Measurements from ENCODE around the gene PRPF38B.

Gene PRPF38B

GRCh38 chr1:108729481-108729880 lies 37.4 kb downstream of the PRPF38B start:
- TF ChIP-seq, protein P1, sequence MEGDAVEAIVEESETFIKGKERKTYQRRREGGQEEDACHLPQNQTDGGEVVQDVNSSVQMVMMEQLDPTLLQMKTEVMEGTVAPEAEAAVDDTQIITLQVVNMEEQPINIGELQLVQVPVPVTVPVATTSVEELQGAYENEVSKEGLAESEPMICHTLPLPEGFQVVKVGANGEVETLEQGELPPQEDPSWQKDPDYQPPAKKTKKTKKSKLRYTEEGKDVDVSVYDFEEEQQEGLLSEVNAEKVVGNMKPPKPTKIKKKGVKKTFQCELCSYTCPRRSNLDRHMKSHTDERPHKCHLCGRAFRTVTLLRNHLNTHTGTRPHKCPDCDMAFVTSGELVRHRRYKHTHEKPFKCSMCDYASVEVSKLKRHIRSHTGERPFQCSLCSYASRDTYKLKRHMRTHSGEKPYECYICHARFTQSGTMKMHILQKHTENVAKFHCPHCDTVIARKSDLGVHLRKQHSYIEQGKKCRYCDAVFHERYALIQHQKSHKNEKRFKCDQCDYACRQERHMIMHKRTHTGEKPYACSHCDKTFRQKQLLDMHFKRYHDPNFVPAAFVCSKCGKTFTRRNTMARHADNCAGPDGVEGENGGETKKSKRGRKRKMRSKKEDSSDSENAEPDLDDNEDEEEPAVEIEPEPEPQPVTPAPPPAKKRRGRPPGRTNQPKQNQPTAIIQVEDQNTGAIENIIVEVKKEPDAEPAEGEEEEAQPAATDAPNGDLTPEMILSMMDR (IDR thresholded peaks at IDR 0.05; ENCODE audit: borderline replicate concordance, control extremely low read depth, extremely low read depth, insufficient read depth, missing control alignments), result no peak
- no peak for DNase-seq (ENCODE audit: low spot score)
- in situ Hi-C loops (cut with MboI; ENCODE audit: low sequenced_read_pairs, unreplicated experiment), result no loop called here

- in situ Hi-C loops (cut with MboI; ENCODE audit: low sequenced_read_pairs, unreplicated experiment), result no loop called here
- TF ChIP-seq, protein P1 (IDR thresholded peaks at IDR 0.05; ENCODE audit: borderline replicate concordance, control extremely low read depth, extremely low read depth, insufficient read depth, missing control alignments), result no peak
- DNase-seq (ENCODE audit: low spot score), result no peak
Measured at GRCh38 chr1:108732398-108732797, 40.3 kb downstream of the PRPF38B start.

GRCh38 chr1:108734171-108734865 lies 42.2 kb downstream of the PRPF38B start:
- in situ Hi-C loops (cut with MboI; ENCODE audit: low sequenced_read_pairs, unreplicated experiment), result no loop called here
- TF ChIP-seq, protein P1 (IDR thresholded peaks at IDR 0.05; ENCODE audit: borderline replicate concordance, control extremely low read depth, extremely low read depth, insufficient read depth, missing control alignments), result no peak

DNA sequence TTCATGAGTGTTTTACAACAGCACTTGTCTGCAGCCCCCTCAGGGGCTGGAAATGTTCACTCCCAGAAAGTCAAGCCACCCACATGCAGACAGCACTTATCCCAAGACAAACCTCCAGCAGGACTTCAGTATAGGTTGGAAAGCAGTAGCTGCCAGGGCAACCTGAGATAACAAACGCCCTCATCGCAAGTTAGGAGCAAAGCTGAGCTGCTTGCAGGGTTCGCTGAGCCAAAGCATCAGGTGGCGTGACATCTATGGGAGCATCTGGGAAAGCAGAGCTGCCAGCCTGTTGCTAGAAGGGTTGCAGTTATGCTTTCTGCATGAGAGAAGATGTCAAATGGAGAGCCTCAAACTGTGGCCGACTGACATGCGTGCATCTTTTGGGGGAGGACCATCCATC lies 50.1 kb downstream of the PRPF38B start:
- DNase-seq (ENCODE audit: low spot score), result peak; percentile 1
- TF ChIP-seq, protein P1 (IDR thresholded peaks at IDR 0.05; ENCODE audit: borderline replicate concordance, control extremely low read depth, extremely low read depth, insufficient read depth, missing control alignments), result no peak
- in situ Hi-C loops (cut with MboI; ENCODE audit: low sequenced_read_pairs, unreplicated experiment), result no loop called here

More at GRCh38 chr1:108734171-108734865, 42.2 kb downstream of the PRPF38B start:
- peak; percentile 2 for DNase-seq (ENCODE audit: low spot score)

- in situ Hi-C loops (cut with MboI; ENCODE audit: low sequenced_read_pairs, unreplicated experiment), result no loop called here
- no peak for DNase-seq (ENCODE audit: low spot score)
- TF ChIP-seq, protein P1 (IDR thresholded peaks at IDR 0.05; ENCODE audit: borderline replicate concordance, control extremely low read depth, extremely low read depth, insufficient read depth, missing control alignments), result no peak
Measured at GRCh38 chr1:108745980-108746381, 53.9 kb downstream of the PRPF38B start.

GRCh38 chr1:108746382-108747170 lies 54.5 kb downstream of the PRPF38B start, which contains the start of gene STXBP3:
Gene STXBP3, plus strand, starts transcription at chr1:108746674. Its CDS starts 64 bp downstream, at chr1:108746738.
- TF ChIP-seq, protein P1 (IDR thresholded peaks at IDR 0.05; ENCODE audit: borderline replicate concordance, control extremely low read depth, extremely low read depth, insufficient read depth, missing control alignments), result peak; percentile 98
- DNase-seq (ENCODE audit: low spot score), result peak; percentile 98
- in situ Hi-C loops (cut with MboI; ENCODE audit: low sequenced_read_pairs, unreplicated experiment), result no loop called here

Measured in GM13976 (cell line).